ENCODE results near the gene SLC50A1. TPM values are rescaled to one million over a fixed set of nuclear protein-coding genes. Genes with fewer than 3 reads are reported as not detected.

The SLC50A1 gene
- polyA plus RNA-seq, 1 donor (not counting 4 experiments of a cell fraction or from before 2014, with no cell fraction given) = 54.5 TPM

GRCh38 chr1:155125946-155126555 lies 9.6 kb upstream of the SLC50A1 start:
- H3K27ac ChIP-seq (ENCODE audit: control insufficient read depth, insufficient read depth, low read length) = peak overlapping the region; percentile 84

DNA sequence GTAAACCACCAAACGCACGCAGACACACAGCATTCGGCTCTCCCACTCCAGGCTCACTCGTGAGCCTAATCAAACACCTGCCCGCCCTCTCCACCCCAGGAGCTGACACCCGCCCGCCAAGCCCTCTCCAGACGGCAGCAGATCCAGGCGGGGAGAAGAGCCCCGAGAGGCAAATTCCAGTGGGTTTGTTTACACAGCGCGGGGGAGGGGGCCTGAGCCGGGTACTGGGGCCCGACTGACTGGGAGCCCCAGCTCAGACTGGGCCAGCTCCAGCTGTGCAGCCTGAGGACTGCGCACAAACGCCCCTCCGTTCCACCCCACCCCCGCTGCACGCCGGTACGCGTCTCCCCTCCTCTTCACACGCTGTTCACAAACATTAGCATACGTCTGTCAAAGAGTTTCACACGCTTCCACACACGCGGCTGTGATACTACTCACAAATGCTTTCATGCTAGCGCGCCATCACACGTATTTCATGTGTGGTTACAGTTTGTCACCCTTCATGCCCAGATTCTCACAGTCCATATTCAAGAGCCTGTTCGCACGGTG lies 9.0 kb upstream of the SLC50A1 start:
- FAIRE-seq = peak; percentile 72
- H3K4me2 ChIP-seq (ENCODE audit: control insufficient read depth, extremely low read depth, insufficient read depth, low read depth, low read length) = peak overlapping the region; percentile 85
- no peaks in the 10 kb centered on the region for H4K20me1 ChIP-seq (ENCODE audit: control insufficient read depth, extremely low read depth, insufficient read depth, low read length)
- H3K79me2 ChIP-seq (ENCODE audit: control insufficient read depth, insufficient read depth, low read length) = peaks cover 35% of the 10 kb centered on the region
- H3K27ac ChIP-seq (ENCODE audit: control insufficient read depth, insufficient read depth, low read length) = peak overlapping the region; percentile 84
- dilution Hi-C loops (cut with MboI; ENCODE audit: extremely low pct_ligation_motif_present, low sequenced_read_pairs) = no loop called here
- DNase-seq (ENCODE audit: low read depth, low spot score) = no peak
- H3K9me3 ChIP-seq (ENCODE audit: control insufficient read depth, low read depth, low read length) = no peaks in the 10 kb centered on the region
- peak overlapping the region; percentile 96 for H3K9ac ChIP-seq (ENCODE audit: control insufficient read depth, extremely low read depth, insufficient read depth, low read length)
- H3K4me1 ChIP-seq (ENCODE audit: control insufficient read depth, extremely low read depth, insufficient read depth, low read length) = peaks cover 61% of the 10 kb centered on the region
- peak overlapping the region; percentile 59 for H2AFZ ChIP-seq (ENCODE audit: control insufficient read depth, low read length)
- H3K9me1 ChIP-seq (ENCODE audit: control insufficient read depth, extremely low read depth, insufficient read depth, low read length) = peaks cover 5% of the 10 kb centered on the region
- peaks cover 5 to 12% of the 10 kb centered on the region in 2 experiments for H3K36me3 ChIP-seq (ENCODE audit: control insufficient read depth in 2 of 2, extremely low read depth in 1 of 2, insufficient read depth in 2 of 2, low read length in 2 of 2)
- H3K4me3 ChIP-seq (ENCODE audit: control insufficient read depth in 2 of 3, extremely low read depth in 1 of 3, insufficient read depth in 2 of 3, low read depth in 1 of 3, low read length in 3 of 3) = peak overlapping the region; percentile 76 to 94 (median 88)
- H3K27me3 ChIP-seq (ENCODE audit: control insufficient read depth, extremely low read depth, insufficient read depth, low read length) = no peaks in the 10 kb centered on the region
- TF ChIP-seq, protein P1, sequence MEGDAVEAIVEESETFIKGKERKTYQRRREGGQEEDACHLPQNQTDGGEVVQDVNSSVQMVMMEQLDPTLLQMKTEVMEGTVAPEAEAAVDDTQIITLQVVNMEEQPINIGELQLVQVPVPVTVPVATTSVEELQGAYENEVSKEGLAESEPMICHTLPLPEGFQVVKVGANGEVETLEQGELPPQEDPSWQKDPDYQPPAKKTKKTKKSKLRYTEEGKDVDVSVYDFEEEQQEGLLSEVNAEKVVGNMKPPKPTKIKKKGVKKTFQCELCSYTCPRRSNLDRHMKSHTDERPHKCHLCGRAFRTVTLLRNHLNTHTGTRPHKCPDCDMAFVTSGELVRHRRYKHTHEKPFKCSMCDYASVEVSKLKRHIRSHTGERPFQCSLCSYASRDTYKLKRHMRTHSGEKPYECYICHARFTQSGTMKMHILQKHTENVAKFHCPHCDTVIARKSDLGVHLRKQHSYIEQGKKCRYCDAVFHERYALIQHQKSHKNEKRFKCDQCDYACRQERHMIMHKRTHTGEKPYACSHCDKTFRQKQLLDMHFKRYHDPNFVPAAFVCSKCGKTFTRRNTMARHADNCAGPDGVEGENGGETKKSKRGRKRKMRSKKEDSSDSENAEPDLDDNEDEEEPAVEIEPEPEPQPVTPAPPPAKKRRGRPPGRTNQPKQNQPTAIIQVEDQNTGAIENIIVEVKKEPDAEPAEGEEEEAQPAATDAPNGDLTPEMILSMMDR (optimal IDR thresholded peaks at IDR 0.05 in 1 of 3, IDR thresholded peaks at IDR 0.05 in 1 of 3, conservative IDR thresholded peaks at IDR 0.05 in 1 of 3; ENCODE audit: extremely low read depth in 1 of 3, insufficient read depth in 2 of 3, low read length in 3 of 3) = no peak
- no peak for TF ChIP-seq EZH2 (IDR thresholded peaks at IDR 0.05; ENCODE audit: low read length)

More at GRCh38 chr1:155125946-155126555, 9.6 kb upstream of the SLC50A1 start:
- Histone ChIP-seq H3K9me3 (ENCODE audit: control insufficient read depth, low read depth, low read length) (no peaks in the 10 kb centered on the region), H3K4me2 (ENCODE audit: control insufficient read depth, extremely low read depth, insufficient read depth, low read depth, low read length) (peak overlapping the region; percentile 85), H3K36me3 (ENCODE audit: control insufficient read depth in 2 of 2, extremely low read depth in 1 of 2, insufficient read depth in 2 of 2, low read length in 2 of 2) (peaks cover 0 to 6% of the 10 kb centered on the region in 2 experiments), H3K9ac (ENCODE audit: control insufficient read depth, extremely low read depth, insufficient read depth, low read length) (peak overlapping the region; percentile 96), H3K4me1 (ENCODE audit: control insufficient read depth, extremely low read depth, insufficient read depth, low read length) (peaks cover 55% of the 10 kb centered on the region), H3K79me2 (ENCODE audit: control insufficient read depth, insufficient read depth, low read length) (peaks cover 29% of the 10 kb centered on the region), H3K27me3 (ENCODE audit: control insufficient read depth, extremely low read depth, insufficient read depth, low read length) (no peaks in the 10 kb centered on the region), H3K9me1 (ENCODE audit: control insufficient read depth, extremely low read depth, insufficient read depth, low read length) (peaks cover 3% of the 10 kb centered on the region), H4K20me1 (ENCODE audit: control insufficient read depth, extremely low read depth, insufficient read depth, low read length) (no peaks in the 10 kb centered on the region), H3K4me3 (ENCODE audit: control insufficient read depth in 2 of 3, extremely low read depth in 1 of 3, insufficient read depth in 2 of 3, low read depth in 1 of 3, low read length in 3 of 3) (peak overlapping the region in 2 of 3 experiments; percentile 76 to 88), H2AFZ (ENCODE audit: control insufficient read depth, low read length) (peak overlapping the region; percentile 59)
- dilution Hi-C loops (cut with MboI; ENCODE audit: extremely low pct_ligation_motif_present, low sequenced_read_pairs) = no loop called here
- no peak for FAIRE-seq
- DNase-seq (ENCODE audit: low read depth, low spot score) = no peak
- TF ChIP-seq, protein P1 (optimal IDR thresholded peaks at IDR 0.05 in 1 of 3, IDR thresholded peaks at IDR 0.05 in 1 of 3, conservative IDR thresholded peaks at IDR 0.05 in 1 of 3; ENCODE audit: extremely low read depth in 1 of 3, insufficient read depth in 2 of 3, low read length in 3 of 3) = no peak
- no peak for TF ChIP-seq EZH2 (IDR thresholded peaks at IDR 0.05; ENCODE audit: low read length)
